NCI-H2171 treated with DMSO at 0.1 percent for 48 hours (cell line): ENCODE data around the gene ATP4B.

Experiments
- DNase-seq: peaks from one replicate; lab custom pipeline; 2025; lab: John Stamatoyannopoulos, UW

ATP4B gene

DNA sequence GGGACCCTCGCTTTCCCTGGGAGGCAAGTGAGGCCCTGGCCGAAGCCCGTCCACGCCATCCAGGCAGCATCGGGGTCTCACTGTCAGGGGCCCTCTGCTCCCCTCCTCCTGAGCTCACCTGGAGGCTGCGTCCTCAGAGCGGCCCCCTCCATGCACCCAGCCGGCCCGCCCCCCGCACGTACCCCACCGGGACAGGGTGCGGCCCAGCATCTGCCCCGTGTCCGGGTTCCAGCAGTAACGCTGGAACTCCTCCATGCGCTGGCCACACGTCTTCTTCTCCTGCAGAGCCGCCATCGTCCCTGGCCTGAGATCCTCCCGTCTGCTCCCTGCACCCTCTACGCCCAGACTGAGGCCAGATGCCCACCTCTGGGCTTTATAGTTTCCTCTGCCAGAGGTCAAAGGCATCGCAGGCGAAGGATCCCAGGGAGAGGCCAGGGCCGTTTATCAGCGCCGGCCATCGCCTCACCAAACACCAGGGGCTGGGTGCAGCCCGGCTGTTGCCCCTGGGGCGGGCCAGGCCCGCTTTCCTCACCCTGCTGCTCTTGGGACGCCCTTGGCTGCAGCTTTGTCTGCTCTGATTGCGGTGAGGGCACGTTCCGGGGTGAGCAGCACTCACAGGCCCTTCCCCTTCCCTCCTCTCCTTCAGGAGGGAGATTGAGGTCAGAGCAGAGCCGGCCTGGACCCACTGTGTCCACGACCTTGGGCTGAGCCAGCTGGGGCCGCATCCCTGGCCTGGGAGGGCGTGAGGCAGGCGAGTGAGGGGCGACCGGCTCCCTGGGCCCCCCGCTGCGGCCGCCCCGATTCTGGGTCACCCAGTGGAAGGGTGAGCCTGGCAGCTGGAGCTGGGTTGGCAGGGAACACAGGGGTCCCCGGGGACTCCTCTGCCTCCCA, at the start of gene ATP4B:
ATP4B (minus strand) TSS at position 348 of the 891 bp plus-strand sequence; CDS start at position 294, 54 bp downstream.
- no peak for DNase-seq

DNA sequence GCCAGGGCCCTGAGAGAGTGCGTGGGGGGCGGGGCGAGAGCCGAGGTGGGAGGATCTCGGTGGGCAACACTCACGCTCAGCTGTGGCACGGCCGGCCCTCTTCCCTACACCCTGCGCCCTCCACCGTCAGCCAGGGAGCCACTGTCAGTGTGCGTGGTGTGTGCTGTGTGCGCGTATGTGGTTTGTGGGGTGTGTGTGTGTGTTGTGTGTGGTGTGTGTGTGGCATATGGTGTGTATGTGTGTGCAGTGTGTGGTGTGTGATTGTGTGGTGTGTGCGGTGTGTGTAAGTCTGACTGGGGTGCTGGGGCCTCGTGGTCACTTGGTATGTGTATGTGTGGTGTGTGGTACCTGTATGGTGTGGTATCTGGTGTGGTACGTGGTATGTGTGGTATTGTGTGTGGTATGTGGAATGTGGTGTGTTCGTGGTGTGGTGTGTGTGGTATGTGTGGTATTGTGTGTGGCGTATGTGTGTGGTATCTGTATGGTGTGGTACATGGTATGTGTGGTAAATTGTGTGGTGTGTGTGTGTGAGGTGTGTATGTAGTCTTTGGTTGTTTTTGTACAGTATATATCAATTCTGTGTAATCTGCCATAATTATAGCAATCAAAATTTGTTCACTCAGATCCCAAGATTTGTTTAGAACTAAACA, 14.1 kb upstream of the ATP4B start:
- DNase-seq: no peak

DNA sequence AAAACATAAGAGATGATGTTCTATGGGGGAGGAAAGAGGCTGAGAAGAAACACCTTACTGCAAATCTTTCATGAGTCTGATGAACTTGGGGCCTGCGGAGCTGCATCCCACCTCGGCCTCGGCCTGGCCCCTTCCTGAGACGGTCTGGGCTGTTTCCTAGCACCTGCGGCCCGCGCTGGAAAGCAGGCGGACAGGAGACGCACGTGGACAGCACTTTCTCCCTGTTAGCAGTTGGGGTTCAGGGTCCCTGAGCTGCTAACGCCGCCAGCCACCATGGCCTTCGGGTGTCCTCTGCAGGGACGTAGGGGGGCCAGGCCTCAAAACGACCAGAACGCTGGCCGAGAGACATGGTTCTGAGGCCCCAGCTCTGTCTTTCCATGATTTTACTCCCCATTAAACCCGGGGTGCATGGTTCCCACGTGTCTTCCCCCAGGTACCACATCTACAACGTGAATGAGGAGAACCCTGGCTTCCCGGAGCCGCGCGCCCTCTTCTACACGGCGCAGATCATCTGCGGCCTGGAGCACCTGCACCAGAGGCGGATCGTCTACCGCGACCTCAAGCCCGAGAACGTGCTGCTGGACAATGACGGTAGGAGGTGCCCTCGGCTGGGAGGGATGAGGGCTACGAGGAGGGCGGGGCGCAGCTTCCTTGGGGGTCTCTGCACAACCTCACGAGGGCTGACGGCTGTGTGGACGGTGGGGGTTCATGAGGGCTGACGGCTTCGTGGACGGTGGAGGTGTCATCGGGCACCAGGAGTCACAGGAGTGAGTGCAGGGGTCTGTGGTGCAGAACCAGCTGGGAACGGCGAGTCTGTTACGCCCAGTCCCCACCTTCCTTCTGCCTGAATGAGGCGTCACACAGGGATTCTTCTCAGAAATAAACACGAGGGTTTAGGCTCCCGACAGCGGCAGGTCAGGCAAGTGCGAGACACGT, 13.3 kb upstream of the ATP4B start:
- DNase-seq: no peak

DNA sequence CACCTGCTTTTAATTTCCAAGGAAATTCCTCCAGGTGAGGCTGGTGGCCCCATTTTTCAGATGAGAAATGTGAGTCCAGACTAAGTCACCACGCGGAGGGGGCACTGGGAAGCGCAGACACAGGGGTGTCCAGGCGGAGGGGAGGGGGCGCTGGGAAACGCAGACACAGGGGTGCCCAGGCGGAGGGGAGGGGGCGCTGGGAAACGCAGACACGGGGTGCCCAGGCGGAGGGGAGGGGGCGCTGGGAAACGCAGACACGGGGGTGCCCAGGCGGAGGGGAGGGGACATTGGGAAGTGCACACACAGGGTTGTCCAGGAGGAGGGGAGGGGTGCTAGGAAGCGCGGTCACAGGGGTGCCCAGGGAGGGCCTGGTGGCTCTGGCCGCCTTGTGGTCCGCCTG, 12.5 kb upstream of the ATP4B start:
- no peak for DNase-seq

DNA sequence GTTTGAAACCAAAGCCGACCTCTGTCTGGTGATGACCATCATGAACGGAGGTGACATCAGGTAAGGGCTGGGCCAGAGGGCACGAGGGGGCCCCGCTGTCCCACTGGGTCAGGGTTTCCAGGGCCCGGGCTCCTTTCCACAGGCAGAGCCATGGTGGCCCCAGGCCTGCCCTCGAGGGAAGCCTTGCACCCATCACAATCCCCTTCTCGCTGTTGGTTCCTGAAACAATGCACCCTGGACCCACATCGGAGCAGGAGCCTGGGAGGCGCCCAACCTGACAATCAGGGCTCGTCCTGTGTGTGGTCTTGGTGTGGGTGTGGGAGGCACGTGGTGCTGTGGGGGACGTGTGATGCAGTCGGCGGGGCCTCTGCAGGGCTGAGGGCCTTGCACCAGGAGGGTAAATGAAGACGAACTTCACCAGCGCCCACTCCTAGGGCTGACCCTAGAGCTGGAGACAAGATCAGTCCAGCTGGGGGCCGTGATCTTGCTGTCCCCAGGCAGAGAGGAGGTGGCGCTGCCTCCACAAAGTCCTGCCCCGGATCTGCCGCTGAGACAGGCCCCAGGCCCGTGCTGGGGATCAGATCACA, 11.8 kb upstream of the ATP4B start:
- no peak for DNase-seq

DNA sequence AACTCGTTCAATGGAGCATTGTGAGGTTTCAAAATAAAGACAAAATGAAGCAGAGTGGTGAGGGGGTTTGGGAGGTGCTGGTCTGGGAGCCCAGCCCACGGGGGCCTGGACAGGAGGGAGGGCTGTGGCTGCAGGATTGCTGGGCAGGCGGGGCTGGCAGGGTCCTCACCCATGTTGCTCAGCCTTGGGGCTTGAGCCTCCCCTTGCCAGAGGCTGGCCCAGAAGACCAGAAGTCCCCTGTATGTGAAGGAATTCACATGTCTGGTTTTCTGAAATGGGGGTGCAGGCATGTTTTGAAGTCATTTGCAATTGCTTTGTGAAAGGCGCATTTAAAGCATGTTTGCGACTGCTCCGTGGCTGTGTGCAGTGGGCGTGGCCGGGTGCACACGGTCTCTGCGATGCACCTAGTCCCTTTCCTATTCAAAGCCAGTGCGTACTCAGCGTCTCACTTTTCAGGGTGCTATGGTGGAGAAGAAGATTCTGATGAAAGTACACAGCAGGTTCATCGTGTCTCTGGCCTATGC, 11.3 kb upstream of the ATP4B start:
- DNase-seq: no peak

DNA sequence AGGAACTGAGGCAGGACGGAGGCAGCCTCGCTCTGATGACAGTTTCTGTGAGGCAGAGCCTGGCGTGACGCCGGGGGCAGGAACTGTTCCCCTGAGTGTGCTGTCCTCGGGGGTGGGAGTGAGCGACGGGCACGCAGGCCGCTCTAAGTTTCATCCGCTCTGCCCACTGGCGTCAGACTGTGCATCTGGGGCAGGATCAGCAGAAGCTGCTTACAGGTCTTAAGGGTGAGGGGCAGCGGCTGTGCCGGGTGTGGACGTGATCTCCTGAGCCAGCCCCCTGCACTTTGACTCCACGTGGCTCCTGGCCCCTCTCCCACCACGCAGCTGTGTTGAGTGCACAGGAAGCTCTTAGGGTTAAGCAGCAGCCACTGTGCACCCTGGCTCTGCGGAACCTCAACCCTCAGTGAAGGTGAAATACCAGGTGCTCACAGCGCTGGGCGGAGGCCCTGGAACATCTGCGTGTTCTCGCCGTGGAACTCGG, 10.5 kb upstream of the ATP4B start:
- no peak for DNase-seq

DNA sequence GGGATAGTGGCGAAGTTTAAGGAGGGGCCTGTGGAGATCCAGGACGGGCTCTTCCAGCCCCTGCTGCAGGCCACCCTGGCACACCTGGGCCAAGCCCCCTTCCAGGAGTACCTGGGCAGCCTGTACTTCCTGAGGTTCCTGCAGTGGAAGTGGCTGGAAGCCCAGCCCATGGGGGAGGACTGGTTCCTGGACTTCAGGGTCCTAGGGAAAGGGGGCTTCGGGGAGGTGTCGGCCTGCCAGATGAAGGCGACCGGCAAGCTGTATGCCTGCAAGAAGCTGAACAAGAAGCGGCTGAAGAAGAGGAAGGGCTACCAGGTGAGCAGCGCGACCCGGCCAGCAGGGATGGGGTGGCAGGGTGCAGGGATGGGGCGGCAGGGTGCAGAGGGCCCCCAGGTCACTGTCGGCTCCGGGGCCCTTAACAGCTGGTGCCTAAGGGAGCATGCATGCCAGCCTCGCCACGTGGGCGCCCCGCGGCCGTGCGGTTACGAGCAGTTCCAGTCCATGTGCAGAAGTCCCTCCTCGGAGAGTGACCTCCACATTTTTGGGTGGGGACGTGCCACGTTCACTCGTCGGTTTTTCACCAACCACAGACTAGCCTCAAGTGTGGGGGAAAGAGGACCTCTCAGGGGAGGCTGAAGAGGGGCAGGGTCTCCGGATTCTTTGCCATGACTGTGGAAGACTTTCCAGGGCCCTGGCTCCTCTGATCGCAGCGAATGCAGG, 9.9 kb upstream of the ATP4B start:
- no peak for DNase-seq

DNA sequence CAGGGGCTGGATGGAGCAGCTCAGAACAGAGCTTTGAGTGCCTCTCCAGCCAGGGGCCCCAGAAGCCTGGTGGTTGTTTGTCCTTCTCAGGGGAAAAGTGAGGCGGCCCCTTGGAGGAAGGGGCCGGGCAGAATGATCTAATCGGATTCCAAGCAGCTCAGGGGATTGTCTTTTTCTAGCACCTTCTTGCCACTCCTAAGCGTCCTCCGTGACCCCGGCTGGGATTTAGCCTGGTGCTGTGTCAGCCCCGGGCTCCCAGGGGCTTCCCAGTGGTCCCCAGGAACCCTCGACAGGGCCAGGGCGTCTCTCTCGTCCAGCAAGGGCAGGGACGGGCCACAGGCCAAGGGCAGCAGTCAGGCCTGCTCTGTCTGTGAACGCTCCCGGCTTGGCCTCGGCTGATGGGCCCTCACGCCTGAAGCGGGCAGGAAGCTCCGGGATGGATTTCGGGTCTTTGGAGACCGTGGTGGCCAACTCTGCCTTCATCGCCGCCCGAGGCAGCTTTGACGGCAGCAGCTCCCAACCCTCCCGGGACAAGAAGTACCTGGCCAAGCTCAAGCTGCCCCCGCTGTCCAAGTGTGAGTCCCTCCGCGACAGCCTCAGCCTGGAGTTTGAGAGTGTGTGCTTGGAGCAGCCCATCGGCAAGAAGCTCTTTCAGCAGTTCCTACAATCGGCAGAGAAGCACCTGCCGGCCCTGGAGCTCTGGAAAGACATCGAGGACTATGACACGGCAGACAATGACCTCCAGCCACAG, 9.1 kb upstream of the ATP4B start, which contains the start of gene GRK1:
GRK1 (plus strand) TSS at position 269 of the 751 bp plus-strand sequence; CDS start at position 437, 168 bp downstream.
- DNase-seq: no peak

DNA sequence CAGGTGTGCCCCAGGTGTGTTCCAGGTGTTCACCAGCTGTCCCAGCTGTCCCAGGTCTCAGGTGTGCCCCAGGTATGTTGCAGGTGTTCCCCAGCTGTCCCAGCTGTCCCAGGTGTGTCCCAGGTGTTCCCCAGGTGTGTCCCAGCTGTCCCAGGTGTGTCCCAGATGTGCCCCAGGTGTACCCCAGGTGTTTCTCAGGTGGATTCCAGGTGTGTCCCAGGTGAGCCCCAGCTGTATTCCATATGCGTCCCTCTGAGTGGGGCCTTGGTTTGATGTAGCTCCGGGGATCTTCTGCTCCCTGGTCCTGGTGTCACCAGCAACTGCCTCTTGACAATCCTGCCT, 8.3 kb upstream of the ATP4B start:
- DNase-seq: no peak

DNA sequence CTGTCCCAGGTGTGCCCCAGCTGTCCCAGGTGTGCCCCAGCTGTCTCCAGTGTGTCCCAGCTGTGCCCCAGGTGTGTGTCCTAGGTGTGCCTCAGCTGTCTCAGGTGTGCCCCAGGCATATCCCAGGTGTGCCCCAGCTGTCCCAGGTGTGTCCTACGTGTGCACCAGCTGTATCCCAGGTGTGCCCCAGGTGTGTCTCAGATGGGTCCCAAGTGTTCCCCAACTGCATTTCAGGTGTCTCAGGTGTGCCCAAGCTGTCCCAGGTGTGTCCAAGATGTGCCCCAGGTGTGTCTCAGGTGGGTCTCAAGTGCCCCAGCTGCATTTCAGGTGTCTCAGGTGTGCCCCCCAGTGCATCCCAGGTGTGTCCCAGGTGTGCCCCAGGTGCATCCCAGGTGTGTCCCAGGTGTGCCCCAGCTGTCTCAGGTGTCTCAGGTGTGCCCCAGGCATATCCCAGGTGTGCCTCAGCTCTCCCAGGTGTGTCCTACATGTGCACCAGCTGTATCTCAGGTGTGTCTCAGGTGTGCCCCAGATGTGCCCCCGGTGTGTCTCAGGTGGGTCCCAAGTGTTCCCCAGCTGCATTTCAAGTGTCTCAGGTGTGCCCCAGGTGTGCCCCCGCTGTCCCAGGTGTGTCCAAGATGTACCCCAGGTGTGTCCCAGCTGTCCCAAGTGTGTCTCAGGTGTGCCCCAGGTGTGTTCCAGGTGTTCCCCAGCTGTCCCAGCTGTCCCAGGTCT, 7.8 kb upstream of the ATP4B start:
- DNase-seq: no peak

DNA sequence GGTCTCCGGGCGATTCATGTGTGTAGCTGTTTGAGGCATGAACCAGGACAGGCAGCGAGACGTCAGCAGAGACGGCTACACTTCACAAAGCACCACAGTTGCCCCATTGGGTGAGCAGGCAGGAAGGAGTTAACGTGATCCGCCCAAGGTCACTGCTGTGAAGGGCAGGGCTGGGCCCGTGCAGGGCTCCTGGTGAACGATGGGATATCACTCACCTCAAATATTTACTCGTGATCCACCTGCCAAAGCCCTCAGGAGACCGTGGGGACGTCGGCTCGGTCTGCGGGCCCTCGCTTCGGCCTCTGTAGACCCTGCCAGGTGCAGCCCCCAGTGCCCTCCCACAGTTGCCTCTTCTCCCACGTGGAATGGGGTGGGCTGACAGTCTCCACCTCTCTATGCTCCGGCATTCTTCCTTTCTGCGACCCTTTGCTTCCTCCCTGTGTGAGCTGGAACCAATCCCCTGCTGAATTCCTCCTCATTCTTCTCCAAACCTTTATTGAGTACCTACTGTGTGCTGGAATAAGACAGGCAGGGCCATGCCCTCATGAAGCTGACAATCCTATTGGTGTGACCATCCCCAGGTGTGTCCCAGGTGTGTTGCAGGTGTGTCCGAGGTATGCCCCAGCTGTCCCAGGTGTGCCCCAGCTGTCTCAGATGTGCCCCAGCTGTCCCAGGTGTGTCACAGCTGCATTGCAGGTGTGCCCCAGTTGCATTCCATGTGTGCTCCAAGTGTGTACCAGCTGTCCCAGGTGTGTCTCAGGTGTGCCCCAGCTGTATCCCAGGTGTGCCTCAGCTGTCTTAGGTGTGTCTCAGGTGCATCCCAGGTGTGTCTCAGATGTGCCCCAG, 7.0 kb upstream of the ATP4B start:
- no peak for DNase-seq

DNA sequence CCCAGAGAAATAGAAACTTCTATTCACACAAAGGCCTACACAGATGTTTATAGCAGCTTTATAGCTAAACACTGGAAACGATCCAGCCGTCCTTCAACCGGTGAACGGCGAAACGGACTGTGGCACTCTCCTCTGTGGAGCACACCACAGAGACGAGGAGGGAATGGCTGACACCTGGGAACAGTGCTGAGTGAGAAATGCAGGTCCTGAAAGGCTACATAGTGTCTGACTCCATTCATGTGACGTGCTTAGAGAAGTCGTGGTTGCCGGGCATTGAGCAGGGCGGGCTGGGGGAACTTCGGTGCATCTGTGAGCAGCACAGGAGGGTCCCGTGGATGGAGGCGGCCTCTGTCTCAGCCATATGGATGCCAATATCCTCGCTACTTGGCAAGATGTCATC, 5.9 kb upstream of the ATP4B start:
- DNase-seq: no peak

DNA sequence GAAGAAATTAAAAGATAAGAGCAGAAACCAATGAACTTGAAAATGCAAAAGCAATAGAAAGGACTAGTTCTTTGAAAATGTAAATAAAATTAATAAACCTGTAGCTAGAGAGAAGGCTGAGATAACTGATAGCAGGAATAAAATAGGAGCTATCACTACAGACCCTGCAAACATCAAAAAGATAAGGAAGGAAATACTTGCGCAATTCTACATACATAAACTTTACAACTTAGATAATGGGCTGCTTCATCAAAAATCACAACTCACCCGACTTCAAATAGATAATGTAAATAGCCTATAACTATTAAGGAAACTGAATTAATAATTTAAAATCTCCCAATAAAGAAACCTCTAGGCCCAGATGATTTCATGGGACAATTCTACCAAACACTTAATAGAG, 3.5 kb upstream of the ATP4B start:
- DNase-seq: no peak

DNA sequence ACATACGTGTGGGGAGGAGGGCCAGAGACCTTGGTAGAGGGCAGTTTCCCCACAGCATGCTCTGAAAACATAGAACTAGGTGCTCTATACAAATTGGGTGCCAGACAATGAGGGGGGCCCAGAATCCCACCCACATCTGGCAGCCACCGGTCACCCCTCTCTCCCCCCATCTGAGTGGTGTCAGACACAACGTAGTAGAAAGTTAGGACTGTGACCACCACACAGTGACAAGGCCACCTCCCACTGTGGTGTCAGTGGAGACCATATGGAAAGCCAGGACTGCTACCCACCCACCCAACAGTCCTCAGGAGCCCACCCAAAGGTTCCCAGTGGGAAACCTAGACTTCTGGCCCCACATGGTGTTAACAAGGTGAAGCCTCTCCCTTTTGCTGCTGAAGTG, 2.1 kb upstream of the ATP4B start:
- DNase-seq: no peak

DNA sequence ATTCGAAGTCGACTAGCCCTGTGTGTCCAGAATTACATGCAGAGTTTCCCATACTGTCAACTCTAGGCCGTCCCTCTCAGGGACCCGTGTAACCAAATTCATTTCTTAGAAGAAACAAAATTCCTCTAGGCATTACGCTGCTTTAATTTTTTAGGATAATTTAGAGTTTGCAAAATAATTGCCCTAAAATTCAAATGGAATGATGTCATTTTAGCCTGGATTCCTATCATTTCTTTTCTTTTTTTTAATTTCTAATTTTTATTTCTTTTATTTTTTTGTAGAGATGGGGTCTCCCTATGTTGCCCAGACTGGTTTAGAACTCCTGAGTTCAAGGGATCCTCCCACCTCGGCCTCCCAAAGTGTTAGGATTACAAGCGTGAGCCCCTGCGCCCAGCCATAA, 1.3 kb upstream of the ATP4B start:
- no peak for DNase-seq

DNA sequence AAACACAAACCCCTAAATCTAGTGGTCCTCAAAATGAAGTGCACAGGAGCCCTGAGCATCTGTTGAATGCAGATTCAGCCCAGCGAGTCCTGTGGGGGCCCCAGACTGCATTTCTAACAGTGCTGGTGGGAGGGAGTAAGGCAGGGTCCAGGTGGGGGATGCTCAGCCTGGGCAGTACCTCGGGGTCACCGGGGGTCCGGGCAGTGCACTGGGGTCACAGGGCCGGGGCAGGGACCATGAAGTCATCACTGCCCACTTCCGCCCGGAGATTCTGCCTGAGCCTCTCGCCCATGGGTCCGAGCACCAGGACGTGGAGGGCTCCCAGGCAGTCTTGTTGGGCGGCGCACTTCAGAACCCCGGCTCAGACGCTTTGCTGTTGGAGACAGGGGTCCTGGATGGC, 838 bp upstream of the ATP4B start:
- no peak for DNase-seq

DNA sequence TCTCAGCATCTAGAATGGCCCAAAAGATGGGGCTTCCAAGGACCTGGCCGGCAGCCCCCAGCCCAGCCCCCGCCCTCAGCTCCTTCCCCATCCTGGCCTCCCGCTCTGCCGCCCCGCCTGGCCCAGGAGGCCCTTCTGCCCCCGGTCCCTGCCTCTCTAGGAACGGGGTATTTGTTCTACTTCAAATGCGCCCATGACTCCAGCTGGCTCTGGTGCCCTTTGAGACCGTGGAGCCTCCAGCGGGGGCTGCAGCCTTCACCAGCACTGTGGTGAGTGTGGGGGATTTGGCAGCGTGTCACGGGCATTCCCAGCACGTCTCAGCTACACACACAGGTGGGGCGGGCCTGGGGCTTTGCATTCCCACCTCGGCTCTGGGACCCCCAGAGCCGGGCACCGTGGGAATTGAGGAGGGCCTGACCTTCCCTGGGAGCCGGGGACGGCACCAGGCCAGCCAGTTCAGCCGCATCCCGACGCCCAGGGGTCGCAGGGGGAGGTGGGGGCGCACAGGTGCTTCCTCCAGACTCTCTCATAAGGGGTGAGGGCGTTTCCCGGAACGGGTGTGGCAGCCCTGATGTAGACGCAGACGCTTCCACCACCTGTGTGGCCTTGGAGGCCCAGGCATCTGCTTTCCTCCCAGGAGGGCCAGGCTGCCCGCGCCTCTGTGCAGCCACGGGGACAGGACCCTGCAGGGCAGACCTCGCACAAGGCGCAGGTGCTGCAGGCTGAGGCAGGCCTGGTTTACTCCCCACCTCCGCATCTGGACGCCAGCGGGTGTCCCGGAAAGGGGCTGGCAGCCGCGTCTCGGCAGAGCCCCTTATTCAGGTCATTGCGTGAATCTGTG, 947 bp downstream of the ATP4B start:
- DNase-seq: peak; percentile 82
